ENCODE data around the gene MTG2. TPM values are rescaled to one million over a fixed set of nuclear protein-coding genes. Genes with fewer than 3 reads are reported as not detected.

The MTG2 gene, protein sequence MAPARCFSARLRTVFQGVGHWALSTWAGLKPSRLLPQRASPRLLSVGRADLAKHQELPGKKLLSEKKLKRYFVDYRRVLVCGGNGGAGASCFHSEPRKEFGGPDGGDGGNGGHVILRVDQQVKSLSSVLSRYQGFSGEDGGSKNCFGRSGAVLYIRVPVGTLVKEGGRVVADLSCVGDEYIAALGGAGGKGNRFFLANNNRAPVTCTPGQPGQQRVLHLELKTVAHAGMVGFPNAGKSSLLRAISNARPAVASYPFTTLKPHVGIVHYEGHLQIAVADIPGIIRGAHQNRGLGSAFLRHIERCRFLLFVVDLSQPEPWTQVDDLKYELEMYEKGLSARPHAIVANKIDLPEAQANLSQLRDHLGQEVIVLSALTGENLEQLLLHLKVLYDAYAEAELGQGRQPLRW
- 10.7 and 14.4 TPM in 2 replicates for total RNA-seq

DNA sequence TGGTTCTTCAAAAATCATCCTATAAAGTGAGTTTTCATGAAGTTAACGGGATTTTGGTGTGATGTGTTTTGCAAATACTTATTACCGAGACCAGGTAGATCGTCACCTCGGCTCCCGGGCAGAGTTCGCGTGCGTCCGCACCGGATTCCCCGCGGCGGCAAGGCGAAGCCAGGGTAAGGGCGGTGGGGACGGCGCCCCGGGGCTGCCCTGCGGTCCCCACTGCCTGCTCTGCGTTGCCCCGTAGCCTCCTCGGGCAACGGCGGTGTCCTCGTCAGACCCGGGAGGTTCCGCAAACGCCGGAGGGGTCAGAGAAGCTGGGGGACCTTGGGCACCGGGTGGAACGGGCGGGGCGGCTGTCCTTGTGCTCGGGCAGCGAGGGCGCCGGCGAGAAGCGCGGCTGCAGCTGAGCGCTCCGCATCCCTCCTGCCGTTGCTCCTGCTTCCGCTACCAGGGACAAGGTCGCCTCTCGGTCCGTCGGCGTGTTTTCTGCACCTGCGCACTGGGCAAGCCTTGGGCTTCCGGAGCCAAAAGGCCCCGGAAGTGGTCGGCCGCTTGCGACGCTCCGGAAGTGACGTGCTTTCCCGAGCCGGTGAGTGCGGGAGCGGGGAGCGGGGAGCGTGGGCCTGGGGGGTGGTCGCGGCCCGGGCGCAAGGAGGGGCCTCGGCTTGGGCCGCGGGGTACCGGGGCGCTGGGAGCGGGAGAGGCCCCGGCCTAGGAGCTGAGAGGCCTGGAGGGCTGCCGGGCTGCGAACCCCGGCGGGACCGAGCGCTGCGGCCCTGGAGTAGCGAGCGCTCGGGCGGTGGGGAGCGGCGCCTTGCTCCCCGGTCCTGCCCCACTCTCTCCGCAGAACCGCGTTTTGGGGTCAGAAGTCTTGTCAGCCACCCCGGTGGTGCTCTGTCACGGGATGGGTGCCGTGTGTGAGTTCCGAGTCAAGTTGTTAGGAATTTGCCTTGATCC, at the start of gene MTG2:
Gene MTG2 (plus strand): TSS at position 560 of the 957 bp plus-strand sequence. CDS start 10,393 bp downstream, outside the sequence.

DNA sequence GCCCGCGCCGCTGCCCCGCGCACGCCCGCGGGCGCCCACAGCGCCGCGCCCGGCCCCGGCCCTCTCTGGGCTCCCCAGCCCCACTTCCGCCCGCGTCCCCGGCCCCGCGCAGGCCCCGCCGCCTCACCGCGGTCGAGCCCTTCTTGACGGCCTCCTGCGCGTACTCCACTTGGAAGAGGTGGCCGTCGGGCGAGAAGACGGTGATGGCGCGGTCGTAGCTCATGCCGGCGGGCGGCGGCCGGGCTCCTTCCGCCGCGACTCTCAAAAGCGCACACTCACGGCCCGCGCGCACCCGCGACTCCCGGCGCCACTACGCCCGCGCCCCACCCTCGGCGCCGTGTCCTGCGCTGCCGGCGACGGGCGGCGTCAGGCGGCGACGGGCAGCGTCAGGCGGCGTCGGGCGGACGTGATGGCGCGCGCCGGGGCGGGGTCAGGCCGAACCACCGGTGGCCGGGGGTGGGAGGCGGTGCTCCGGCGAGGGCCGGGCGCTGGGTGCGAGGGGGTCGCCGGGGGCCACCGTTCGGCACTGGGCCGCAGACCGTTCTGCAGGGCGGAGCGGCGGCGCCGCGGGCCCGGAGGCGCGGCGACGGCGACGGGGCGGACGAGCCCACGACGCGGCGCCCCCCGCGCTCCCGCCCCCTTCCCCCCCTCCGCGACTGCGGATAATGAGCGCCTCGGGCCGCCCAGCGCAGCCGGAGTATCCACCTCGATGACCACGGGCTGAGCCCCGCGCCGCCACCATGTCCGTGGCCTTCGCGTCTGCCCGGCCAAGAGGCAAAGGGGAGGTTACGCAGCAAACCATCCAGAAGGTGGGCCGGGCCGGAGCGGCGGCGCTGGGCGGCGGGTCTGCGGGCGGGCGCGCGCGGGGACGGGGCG, 39.5 kb upstream of the MTG2 start, which contains the start of the genes PSMA7 and SS18L1:
Gene PSMA7 (minus strand): TSS at position 314 of the 876 bp plus-strand sequence. CDS start 91 bp downstream, at position 223.
Gene SS18L1 (plus strand): TSS at position 689 of the 876 bp plus-strand sequence. CDS start 52 bp downstream, at position 741.

DNA sequence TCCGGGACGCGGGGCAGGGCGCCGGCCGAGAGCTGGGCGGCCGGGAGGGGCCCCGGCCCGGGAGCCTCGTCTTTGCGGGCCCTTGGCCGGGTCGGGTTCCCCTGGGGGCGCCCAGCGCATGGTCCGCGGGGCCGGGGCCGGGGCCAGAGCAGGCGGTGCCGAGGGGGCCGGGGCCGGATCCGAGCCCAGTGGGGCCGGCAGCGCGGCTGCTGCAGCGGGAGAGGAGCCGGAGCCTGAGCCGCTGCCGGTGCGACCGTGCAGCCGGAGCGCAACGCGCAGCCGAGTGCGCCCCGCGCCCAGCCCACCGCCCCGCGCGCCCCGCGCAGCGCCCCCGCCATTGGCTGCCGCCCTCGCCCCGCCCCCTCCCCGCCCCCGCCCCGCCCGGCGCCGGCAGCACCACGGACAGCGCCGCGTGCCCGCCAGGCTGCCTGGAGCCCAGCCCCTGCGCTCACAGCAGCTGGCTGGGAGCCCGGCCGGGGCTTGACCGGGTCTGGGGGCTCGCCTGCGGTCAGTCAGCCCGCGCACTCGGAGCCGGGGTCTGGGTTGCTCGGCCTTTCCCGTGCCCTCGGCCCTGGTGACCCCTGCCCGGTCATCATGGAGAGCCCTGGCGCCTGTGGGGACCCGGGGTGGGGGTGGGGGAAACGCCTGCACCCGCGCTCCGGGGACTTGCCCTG, 37.3 kb downstream of the MTG2 start, which contains the start of gene HRH3:
Gene HRH3 (minus strand): TSS at position 287 of the 674 bp plus-strand sequence. CDS start 308 bp downstream, outside the sequence.

DNA sequence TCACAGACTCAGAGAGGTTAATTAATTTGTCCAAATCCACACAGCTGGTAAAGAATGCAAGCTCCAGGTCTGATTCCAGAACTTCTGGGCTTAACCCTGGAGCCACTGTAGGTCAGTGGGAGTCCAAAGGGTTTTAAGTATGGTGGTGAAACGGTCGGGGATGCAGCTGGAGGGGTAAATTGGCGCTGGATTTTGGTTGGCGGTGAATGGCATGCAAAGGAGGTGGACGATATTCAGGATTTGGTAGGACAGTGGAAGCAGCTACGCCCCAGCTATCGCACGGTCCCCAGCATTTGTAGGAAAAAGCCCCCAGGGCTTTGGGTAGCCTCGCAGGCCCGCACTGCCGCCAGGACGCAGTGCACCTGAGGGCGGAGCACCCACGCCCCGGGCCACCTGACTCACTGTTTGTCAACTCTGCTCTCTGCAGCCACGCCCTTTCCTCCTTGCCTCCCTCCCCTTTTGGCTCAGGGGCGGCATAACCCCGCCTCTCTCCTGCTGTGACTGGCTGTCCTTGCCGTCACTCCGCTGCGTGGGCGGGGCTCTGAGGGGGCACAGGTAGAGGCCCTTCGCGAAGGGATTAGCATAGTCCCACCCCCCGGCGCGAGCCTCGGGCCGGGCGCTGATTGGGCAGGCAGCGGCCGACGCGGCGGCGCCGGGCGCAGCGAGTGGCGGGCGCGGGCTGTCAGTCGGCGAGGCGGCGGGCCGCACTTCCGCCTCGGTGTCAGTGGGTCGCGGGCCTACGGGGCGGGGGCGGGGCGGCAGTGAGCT, 55.2 kb downstream of the MTG2 start, which contains the start of gene OSBPL2:
Gene OSBPL2 (plus strand): TSS at position 721 of the 768 bp plus-strand sequence. CDS start 17,664 bp downstream, outside the sequence.

Other genes starting within 250 kb of the MTG2 start
- 1.3 and 3.1 TPM in 2 replicates for gene TAF4, start 117.1 kb upstream of the MTG2 start, total RNA-seq
- gene LSM14B, start 60.6 kb upstream of the MTG2 start, total RNA-seq = 23.2 and 27.3 TPM in 2 replicates
- 285 and 357 TPM in 2 replicates for gene PSMA7, start 39.6 kb upstream of the MTG2 start, total RNA-seq
- gene SS18L1, start 39.3 kb upstream of the MTG2 start, total RNA-seq = 8.7 and 10.7 TPM in 2 replicates
- not detected in 2 replicates for gene HRH3, start 37.2 kb downstream of the MTG2 start, total RNA-seq
- gene OSBPL2, start 55.5 kb downstream of the MTG2 start, total RNA-seq = 19.5 and 20.3 TPM in 2 replicates
- gene ADRM1, start 120.0 kb downstream of the MTG2 start, total RNA-seq = 108 and 121 TPM in 2 replicates
- gene LAMA5, start 184.3 kb downstream of the MTG2 start, total RNA-seq = 154 and 169 TPM in 2 replicates
- gene RPS21, start 204.1 kb downstream of the MTG2 start, total RNA-seq = 1,710 and 4,266 TPM in 2 replicates
- 2.6 and 3.4 TPM in 2 replicates for gene CABLES2, start 224.3 kb downstream of the MTG2 start, total RNA-seq
- gene RBBP8NL, start 244.5 kb downstream of the MTG2 start, total RNA-seq = not detected in 2 replicates